SKM-1 (cell line): ENCODE measurements around the gene RSBN1L.
"Not testable (repeated sequence)": the region's sequence is repeated elsewhere in the genome, so short reads cannot be mapped to it uniquely, and the experiment has no call there.

Source experiments
- DNase-seq: peaks from one replicate; lab custom pipeline; 2025; ENCODE audit not compliant: unreplicated experiment; lab: John Stamatoyannopoulos, UW

The RSBN1L gene

DNA sequence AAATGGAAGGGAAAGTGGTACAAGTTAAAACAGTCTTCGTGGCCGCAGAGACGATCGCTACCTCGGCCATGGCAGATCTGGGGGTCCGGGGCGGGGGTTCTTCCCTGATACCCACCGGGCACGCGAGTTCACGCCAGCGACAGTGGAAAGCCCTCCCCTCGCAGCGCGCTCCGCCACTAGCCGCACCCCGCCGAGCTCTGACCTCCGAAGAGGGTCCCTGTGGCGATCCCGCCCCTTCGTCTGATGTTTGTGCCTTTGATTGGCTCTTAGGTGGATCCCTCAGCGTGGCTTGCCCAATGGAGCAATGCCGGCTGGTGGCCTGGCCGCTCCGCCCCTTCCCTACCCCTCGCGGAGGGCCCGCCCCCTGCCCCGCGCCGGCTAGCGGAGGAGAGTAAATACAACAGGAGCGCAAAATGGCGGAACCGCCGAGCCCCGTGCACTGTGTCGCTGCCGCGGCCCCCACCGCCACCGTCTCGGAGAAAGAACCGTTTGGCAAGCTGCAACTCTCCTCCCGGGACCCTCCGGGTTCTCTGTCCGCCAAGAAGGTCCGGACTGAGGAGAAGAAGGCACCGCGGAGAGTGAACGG, at the start of gene RSBN1L:
Gene RSBN1L (plus strand): TSS at position 403 of the 586 bp plus-strand sequence. CDS start 11 bp downstream, at position 414.
- DNase-seq, result peak; percentile 95

- no peak for DNase-seq
Observed at GRCh38 chr7:77648742-77649338, 47.4 kb upstream of the RSBN1L start.

DNA sequence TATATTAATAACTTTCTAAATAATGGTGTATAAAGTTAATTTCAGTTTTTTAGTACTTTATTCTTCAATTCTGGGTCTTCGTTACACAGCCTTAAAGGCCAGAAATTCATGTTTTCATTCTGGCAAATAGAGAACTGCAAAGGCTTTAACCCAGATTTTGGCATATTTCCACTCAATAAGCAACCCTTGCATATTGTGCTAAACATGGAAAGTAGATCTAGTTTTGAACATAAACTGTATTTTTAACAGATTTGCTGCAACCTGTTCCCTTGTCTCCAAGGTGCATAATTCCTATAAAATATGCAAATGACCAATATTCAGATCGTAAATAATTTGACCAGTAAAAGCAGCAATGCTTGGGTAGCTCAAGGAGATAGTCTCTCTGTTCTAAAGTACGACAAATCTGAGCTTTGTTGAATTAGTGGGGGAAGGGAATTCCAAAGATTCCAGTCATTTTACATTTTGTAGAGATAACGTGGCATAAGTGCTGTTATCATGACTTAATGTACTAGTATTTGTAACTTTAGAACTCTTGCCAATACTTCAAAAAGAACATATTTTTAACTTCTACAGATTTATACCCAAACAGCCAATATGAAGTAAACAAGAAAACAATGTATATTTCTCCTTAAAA, 46.4 kb upstream of the RSBN1L start:
- no peak for DNase-seq

DNA sequence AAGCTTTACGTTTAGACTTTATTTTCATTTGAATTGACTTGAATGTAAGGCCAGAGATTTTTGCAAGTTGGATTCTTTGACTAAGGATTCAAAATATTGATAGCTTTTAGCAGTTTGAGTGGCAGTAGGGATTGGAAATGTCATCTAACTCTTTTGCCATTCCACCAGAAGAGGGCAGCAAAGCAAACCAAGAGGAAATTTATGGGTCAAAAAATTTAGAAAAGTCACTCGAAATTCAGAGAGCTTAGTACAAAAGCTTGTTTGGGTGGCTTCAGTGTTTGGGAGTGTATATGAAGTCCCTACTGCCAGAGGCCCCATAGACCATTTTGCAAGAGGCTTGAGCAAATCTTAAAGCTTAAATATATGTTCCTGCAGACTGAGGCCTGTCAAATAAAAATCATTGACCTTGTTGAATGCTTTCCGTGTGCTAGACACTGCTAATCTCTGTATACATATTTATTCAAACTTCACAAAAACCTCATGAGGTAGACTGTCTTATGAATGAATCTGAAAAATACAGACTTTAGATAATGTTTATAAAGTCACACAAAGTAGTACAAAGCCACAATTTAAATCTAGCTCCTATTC, 44.6 kb upstream of the RSBN1L start:
- peak; percentile 14 for DNase-seq

GRCh38 chr7:77652826-77653225, 43.4 kb upstream of the RSBN1L start:
- DNase-seq, result not testable (repeated sequence)

DNA sequence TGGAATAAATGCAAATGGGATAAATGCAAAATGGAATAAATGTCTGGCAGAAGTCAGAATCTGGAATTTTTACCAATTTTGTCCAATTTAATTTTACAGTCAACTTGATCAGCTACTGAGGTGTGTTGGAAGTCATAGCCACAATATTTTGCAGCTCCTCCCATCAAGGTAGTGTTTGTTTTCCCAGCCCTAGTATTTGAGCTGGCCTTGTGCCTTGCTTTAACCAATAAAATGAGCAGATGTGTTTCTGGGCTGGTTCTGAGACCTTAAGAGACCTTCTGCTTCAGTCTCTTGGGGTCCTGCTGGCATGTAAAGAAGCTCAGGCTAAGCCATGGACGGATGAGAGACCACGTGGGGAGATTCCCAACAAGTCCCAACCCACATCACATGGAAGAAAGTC, 42.7 kb upstream of the RSBN1L start:
- no peak for DNase-seq

- no peak for DNase-seq
Observed at GRCh38 chr7:77655356-77655755, 40.9 kb upstream of the RSBN1L start.

- no peak for DNase-seq
Observed at GRCh38 chr7:77655836-77656455, 40.3 kb upstream of the RSBN1L start.

DNA sequence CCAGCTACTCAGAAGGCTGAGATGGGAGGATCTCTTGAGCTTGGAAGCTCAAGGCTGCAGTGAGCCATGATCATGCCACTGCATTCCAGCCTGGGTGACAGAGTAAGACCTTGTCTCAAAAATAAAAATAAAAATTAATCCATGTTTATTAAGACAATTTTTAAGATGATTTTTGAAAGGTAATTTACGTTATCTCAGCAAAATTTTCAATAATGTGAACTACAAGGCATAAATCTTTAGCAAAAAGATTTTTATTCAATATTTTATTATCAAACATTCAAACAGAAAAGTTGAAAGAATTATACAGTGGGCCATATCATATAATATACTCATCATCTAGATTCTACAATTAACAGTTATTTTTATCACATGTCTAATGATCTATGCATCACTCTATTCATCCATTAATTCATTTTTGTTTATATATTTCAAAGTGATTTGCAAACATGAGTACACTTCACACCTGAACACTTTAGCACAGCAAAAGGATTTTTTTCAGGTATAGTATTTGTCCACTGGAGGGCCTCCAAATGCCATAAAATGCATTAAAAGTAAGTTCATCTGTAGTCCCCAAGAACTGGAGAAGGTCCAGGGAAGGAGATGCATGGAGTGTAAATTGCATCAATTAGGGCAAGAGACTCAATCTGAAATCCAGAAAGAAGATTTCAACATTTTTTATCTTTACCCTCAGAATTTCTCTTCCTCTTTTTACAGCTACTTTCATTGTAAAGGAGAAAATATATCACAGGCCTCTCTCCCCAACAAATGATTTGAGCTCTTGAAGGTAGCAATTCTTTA, 38.6 kb upstream of the RSBN1L start:
- DNase-seq, result peak; percentile 75

DNA sequence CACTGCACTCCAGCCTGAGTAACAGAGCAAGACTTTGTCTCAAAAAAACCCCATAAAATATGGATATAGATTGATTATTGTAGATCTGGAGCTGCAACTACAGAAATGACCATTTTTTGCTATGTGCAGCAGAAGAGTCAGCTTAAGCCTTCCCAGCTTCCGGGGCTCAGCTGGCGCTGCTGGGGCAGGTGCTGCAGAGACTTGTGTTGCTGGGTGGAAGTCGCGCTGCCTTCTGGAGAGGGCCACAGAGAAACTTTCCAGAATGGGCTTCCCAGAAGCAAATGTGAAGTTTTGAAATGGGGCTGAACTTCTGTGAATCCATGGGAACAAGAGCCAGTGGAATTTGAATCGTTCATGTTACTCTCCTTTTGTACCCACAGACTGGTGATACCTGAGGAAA, 37.3 kb upstream of the RSBN1L start:
- no peak for DNase-seq

DNA sequence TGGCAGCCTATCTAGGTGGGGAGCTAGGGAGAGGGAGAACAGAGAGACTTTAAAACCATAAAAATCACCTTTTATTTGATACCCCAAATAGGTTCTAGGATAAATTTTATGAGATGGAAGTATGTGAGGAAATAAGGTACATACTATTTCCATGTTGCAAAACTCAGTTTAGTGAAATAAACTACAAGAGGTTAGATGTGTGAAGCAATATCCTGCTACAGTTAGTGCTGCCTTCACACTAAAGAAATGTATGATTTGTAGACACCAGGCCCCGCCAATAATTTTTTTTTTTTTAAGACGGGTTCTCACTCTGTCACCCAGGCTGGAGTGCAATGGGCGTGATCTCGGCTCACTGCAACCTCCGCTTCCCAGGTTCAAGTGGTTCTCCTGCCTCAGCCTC, 34.4 kb upstream of the RSBN1L start:
- peak; percentile 46 for DNase-seq

GRCh38 chr7:77662869-77663268, 33.4 kb upstream of the RSBN1L start:
- no peak for DNase-seq

GRCh38 chr7:77664715-77665114, 31.5 kb upstream of the RSBN1L start:
- no peak for DNase-seq

GRCh38 chr7:77665161-77665560, 31.1 kb upstream of the RSBN1L start:
- no peak for DNase-seq

- DNase-seq, result no peak
Observed at GRCh38 chr7:77667459-77668086, 28.7 kb upstream of the RSBN1L start.

- DNase-seq, result no peak
Observed at GRCh38 chr7:77674878-77675277, 21.4 kb upstream of the RSBN1L start.

GRCh38 chr7:77679608-77680007, 16.7 kb upstream of the RSBN1L start:
- no peak for DNase-seq

GRCh38 chr7:77680266-77680665, 16.0 kb upstream of the RSBN1L start:
- no peak for DNase-seq

- DNase-seq, result no peak
Observed at GRCh38 chr7:77684030-77684429, 12.2 kb upstream of the RSBN1L start.

GRCh38 chr7:77685233-77685632, 11.0 kb upstream of the RSBN1L start:
- peak; percentile 68 for DNase-seq
